ENCODE measurements around the gene IFT80. TPM values are rescaled to one million over a fixed set of nuclear protein-coding genes. Genes with fewer than 3 reads are reported as not detected.
A peak's percentile ranks its signal among the peaks of the same experiment; 100 is the strongest.

Gene IFT80
- 66.2 and 81.8 TPM in 2 replicates for total RNA-seq

DNA sequence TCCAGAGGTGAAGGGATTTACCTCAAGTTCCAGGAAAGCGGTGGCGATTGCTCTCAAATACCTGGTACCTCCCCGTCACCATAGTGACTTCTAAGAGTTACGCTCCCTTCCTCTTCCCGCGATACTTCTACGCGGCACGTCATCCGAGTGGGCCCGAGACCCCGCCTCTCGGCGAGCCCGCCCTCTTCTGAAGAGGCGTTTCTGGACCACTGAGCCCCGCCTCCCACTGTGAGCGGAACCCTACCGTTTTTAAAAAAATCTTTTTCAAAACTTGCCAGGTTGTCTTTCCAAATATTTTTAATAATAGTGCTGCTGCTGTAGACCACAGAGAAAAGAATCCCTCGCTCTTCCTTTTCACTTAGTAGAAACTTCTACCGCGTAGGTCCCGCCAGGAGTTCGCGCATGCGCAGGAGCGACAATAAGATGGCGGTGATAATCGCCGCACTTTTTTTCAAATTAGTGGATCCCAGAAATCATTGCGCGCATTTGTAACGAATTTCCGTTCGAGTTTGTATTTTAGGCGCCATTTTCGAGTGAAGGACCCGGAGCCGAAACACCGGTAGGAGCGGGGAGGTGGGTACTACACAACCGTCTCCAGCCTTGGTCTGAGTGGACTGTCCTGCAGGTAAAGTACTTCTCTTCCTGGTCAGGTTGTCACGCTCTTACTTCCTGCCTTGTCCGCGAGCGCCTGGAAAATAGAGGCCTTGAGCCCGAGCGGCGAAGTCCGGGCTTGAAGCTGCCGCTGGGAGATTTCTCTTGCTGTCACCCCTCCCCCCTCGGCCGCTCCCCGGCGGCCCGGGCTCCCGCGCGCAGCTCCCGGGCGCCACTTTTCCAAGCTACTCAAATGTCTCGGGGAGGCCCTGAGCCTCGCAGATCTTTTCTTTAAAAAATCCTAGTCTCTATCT is at the start of gene IFT80, which contains the start of gene SMC4:
Gene IFT80, minus strand, starts transcription at position 101 of the 905 bp plus-strand sequence. CDS start 14,625 bp downstream, outside the sequence.
Gene SMC4, plus strand, starts transcription at position 526 of the 905 bp plus-strand sequence. CDS start 1,177 bp downstream, outside the sequence.
- peak; percentile 93 for DNase-seq (ENCODE audit: low read depth)

DNA sequence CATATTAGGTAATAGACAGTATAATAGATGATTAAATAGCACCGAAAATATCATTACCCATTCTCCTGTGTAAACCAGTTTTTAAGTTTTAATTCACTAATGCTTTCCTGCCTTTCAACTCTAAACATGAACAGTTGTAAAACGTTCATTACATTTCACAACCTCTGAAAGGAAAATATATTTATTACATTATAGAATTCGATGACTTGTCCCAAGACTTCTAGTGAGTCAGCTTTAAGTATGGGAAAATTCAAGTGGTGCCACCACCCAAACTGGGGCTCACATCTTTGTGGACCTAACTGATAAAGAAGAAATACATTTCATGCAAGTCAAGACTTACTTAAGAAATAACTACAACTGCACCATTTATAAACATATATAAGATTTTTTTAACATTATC is 48.5 kb upstream of the IFT80 start:
- DNase-seq (ENCODE audit: low read depth) = peak; percentile 27

- DNase-seq (ENCODE audit: low read depth) = no peak
Observed at GRCh38 chr3:160446522-160447056, 47.6 kb upstream of the IFT80 start.

GRCh38 chr3:160445854-160446253 is 46.8 kb upstream of the IFT80 start:
- DNase-seq (ENCODE audit: low read depth) = no peak

DNA sequence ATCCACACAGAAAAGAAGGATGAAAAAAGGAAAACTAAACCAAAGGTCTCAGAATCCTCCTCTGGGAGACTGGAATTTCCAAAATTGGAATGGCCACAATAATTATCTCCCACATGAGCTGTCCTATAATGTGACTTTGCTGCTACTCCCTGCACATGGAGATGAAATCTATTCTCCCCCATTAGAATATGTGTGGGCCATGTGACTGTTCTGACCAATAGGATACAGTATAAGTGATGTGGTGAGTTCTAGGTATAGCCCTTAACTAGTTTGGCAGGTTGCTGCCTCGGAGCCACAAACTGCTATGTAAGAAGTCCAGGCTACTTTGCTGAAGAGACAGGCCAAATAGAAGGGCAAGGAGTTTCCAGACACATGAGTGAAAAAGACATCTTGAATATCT is 45.4 kb upstream of the IFT80 start:
- DNase-seq (ENCODE audit: low read depth) = no peak

DNA sequence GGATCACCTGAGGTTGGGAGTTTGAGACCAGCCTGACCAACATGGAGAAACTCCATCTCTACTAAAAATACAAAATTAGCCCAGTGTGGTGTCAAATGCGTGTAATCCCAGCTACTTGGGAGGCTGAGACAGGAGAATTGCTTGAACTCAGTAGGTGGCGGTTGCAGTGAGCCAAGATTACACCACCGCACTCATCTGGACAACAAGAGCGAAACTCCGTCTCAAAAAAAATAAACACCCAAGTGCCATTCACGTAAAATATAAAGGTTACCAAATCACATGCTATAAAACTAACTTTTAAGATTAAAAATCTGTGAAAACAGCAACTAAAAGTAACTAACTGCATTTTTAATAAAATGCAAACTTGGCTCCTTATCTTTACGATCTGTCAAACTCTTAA is 41.7 kb upstream of the IFT80 start:
- no peak for DNase-seq (ENCODE audit: low read depth)

GRCh38 chr3:160437083-160437455 is 38.0 kb upstream of the IFT80 start:
- no peak for DNase-seq (ENCODE audit: low read depth)

DNA sequence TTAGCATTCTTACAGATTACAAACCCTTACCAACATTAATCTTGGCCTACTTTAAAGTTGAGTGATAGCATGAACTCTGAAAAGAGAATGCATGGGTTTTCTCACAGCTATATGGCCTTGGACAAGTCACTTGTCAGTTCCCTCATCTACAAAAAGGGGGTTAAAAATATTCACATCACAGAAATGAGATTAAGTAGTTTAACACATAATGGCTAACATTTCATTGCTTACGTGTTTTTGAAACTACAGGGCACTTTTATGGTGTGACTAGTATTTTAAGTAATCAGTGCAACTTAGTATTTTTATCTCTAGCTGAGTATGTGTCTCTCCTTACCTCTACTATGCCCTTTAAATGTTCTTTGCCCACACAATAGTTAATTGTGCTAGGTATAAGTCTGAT is 36.7 kb upstream of the IFT80 start:
- DNase-seq (ENCODE audit: low read depth) = no peak

GRCh38 chr3:160435095-160435494 is 36.1 kb upstream of the IFT80 start:
- DNase-seq (ENCODE audit: low read depth) = no peak

DNA sequence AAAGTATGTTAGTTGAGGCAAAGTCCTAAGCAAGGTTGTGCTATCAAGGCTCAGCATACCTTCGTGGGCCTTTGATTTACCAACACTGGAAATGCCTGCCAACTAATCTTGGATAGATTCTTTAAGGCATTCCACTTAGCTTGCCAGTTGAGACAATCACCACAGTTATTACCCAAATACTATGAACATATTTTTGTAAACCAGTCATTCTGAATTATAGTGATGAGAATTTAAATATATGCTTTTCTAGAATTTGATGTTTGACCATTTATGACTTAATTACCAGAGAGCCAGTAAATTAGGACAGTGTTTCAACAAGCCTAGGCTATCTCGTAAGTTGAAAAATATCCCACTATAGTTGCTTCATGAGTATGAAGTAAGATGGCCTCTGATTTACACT is 35.0 kb upstream of the IFT80 start:
- peak; percentile 30 for DNase-seq (ENCODE audit: low read depth)

- no peak for DNase-seq (ENCODE audit: low read depth)
Observed at GRCh38 chr3:160427832-160428424, 28.9 kb upstream of the IFT80 start.

GRCh38 chr3:160417311-160417710 is 18.3 kb upstream of the IFT80 start:
- no peak for DNase-seq (ENCODE audit: low read depth)

DNA sequence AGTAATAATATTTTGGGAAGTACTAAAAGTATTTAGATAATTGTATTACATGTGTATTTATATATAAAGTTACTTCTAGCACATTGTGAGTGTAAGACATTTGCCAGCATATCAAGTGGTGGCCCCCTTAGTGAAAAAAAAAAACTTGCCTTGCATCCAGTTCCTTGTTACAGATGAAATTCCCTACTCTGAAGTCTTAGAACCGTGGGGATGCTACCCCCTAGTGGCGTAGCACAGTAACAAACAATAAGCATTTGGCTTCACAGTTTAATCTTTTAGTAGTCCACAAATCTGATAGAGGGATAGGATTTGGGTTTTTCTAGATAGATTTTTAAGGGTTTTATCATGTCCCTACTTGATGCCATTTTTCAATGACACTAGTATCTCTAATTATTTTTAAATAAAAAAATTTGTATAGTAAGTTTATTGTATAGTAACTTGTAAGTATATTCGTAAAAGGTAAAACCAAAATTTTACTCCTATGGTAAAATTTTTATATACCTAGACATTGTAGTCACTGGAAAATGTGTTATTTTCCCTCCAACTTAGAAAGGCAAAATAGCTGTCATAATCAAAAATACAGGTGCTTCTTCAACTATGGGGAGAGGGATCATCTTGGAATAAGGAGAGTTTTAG is 14.7 kb upstream of the IFT80 start:
- DNase-seq (ENCODE audit: low read depth) = peak; percentile 82

DNA sequence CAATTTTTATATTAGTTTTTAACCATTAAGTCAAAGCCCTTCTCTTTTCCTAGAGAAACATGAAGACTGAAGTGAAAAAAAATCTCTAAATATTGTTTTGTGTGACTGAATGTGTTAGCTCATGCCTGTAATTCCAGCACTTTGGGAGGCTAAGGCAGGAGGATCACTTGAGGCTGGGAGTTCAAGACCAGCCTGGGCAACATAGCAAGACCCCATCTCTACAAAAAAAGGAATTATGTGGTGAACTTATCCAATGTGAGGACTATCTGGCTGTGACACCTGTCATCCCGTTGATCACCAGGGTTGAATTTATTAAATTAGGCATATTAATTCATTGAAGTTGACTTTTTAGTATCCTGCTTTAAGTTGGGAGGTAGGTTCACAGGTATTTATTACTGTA is 13.5 kb upstream of the IFT80 start:
- DNase-seq (ENCODE audit: low read depth) = no peak

- DNase-seq (ENCODE audit: low read depth) = no peak
Observed at GRCh38 chr3:160409812-160410610, 11.0 kb upstream of the IFT80 start.

DNA sequence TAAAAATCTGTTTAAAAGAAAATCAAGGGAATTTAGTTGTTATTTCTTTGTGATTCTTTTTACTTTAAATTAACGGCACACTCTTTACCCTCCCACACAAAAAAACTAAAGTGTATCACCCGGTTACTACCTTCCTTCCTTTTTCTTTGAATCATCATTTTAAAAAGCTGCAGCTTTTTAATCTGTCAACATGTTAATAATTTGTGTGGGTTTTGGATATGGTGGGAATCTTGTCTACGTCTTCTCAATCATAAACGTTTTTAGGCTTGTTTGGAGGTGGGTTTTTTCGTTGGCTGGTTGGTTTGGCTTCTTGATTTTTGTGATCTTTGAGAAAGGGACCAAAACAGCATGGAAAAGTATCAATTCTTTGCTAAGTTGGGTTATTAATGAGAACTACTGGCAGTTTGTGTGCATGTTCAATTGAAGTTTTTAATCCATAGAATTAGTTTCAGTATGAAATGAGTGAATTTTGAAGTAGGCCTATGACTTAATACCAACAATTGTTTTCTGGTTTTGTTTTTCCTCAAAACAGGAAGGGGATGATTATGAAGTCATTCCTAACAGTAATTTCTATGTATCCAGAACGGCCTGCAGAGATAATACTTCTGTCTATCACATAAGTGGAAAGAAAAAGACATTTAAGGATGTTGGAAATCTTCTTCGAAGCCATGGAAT is 4.9 kb upstream of the IFT80 start:
- DNase-seq (ENCODE audit: low read depth) = no peak

DNA sequence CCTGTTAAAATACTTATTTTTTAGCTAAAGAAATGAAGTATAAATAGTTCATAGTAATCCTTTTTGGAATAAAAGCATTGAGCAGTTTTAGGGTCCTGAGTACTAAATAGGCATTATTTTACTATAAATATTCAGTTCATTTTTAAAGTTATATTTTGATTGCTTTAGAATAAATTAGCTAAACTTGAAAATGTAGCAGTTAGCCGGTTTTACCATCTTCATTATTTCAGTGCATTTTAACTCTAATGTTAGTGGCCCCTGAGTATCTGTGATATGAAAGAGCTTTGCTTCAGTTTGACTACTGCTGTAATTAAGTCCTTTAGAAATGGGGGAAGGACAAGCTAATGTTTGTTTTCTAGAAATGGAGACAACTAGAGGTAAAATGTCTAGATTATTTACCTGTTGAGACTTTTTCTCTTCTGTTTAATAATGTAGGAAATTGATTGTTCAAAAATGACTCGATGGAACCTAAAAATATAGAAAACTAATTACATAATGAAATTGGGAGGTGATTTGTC is 4.1 kb upstream of the IFT80 start:
- no peak for DNase-seq (ENCODE audit: low read depth)

- no peak for DNase-seq (ENCODE audit: low read depth)
Observed at GRCh38 chr3:160402221-160403027, 3.4 kb upstream of the IFT80 start.

DNA sequence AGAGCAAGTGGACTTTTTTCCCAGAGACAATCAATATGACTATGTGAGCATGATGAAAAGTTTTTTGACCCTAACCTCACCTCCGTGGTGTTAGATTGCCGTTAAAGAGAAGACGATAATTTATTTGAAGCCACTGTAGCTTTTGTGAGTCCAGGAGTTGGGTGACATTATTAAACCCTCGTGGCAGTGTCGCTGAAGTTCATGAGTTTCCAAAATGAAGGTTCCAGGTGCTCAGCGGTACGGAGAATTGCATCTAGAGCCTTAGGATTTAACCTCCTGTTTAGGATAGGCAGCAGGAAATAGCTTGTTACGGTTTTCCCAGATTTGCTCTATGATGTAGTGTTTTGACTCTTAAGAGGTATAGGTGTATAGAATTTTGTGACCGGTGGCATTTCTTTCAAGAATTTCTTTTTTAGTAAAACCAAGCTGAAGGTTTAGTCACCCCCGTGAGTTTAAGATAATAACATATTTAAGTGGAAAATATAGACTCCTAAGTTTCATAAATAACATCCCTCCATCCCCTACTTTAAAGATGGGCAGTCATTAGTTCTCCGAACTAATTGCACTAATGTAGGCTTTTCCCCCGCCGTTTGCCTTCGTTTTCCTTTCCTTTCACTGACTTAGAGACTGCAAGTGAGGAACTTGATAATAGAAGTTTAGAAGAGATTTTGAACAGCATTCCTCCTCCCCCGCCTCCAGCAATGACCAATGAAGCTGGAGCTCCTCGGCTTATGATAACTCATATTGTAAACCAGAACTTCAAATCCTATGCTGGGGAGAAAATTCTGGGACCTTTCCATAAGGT is 2.5 kb upstream of the IFT80 start:
- peak; percentile 51 for DNase-seq (ENCODE audit: low read depth)

Measured in renal cortical epithelial cell (primary cell).